GM10266 (cell line): ENCODE results near the gene SYNE3.

Experiments
- DNase-seq: peaks from one replicate; pipeline ENCODE4 v3.0.0; 2012; ENCODE audit errors: extremely low spot score
- CTCF ChIP-seq: IDR thresholded peaks from 2 replicates; pipeline ENCODE4 v1.5.1; 2012; ENCODE audit warnings: mild to moderate bottlenecking, low read depth; ENCODE audit not compliant: control insufficient read depth, insufficient read depth; ENCODE audit errors: missing control alignments

The SYNE3 gene

DNA sequence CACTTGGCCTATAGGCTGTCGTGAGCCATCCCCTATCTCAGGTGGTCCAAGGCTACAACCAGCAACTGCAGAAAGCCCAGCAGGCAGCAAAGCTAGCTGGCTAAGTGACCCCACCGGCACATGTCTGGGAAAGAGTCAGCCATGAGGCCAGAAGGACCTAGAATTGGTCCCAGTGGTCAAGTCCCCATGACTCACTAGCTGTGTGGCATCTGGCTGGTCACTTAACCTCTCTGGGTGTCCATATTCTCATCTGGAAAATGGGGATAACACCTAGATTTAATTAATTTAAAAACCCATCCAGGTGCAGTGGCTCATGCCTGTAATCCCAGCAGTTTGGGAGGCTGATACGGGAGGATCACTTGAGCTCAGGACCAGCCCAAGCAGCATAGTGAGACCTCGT is 37.6 kb downstream of the SYNE3 start:
- TF ChIP-seq CTCF: no peak
- DNase-seq: no peak

GRCh38 chr14:95478309-95478708 is 38.1 kb downstream of the SYNE3 start:
- no peak for TF ChIP-seq CTCF
- no peak for DNase-seq

DNA sequence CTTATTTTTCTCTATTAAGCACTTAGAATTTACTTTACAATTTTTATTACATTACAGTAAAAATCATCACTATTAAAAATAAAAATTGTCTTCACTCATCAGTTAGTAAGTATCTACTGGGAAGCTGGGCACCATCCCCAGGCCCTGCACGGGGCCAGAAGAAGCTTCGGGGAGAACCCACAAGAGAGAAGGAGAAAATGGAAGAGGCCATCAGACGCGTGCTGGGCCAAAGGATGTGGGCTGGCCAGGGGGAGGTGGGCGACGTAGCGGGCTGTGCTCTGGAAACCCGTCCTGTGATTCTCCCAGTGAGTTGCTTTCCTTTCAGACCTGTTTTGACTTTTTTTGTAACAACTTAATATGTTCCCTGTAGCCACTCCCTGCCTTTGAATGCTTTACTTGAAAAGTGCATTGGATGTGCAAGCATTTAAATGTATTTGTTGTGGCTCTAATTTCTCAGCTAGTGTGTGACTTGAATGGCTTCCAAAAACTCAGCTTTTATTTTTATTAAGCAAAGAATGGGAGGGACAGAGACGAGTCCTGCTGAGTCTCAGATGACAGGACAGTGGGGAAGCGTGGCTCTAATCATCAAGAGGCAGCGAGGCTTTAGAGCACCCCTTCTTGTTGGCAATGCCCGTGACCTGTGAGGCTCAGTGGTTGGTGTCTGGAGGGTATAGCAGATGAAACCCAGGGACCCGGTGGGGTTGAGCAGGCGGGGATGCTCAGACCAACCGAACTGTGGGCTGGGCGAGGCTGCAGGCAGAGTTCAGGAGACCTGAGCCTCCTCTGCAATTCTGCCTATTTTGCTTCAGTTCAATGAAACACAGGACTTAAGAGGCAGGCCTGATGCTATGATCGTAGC is 38.8 kb downstream of the SYNE3 start:
- TF ChIP-seq CTCF: no peak
- DNase-seq: no peak

- DNase-seq: no peak
- no peak for TF ChIP-seq CTCF
Measured at GRCh38 chr14:95476747-95477146, 39.7 kb downstream of the SYNE3 start.

DNA sequence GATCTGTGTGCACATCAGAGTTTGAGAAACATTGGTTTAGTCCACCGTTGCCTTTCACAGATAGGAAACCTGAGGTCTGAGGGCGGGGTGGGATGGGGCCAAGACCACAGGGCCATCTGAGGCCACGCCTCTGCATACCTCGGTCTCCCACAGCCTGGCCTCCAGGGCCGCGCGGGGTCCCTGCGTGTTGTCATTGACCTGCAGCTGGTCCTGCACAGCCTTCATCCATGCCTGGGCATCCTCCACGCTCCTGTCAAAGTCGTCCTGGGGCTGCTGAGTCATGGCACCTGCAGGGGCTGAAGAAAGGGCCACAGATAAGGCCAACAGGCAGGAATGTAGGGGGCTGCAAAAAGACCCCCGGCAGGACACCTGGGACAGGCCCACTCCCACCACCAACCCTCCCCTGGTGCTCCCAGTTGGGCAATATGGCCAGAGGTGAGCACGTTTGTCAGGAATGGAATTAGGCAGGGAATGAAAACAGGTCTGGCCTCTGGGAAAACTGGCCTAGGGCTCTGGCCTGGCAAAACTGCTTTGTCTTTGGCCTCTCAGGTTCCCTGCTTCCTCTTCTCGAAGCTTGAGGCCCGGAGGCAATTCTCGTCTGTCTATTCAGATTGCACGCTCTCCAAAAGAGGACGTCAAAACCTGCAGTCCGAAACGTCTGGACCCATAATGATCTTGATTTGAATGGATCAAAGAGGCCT is 40.8 kb downstream of the SYNE3 start:
- no peak for DNase-seq
- no peak for TF ChIP-seq CTCF

DNA sequence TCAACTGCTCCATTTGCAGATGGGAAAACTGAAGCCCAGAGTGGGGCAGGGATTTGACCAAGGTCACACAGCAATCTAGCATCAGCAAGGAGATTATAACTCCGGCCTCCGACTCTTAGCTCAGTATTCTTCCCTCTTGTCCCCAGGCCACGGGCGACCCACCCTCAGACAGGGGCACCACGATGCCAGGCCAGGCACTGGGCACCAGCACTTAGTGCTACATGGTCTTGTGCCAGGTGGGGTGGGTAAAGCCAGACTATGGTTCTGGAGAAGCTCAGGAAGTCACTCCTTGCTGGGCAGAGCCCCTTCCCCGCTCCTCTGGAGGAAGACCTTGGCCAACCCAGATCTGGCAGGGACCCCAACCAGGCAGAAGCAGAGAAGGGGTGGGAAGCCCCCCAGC is 41.5 kb downstream of the SYNE3 start:
- TF ChIP-seq CTCF: no peak
- DNase-seq: no peak

DNA sequence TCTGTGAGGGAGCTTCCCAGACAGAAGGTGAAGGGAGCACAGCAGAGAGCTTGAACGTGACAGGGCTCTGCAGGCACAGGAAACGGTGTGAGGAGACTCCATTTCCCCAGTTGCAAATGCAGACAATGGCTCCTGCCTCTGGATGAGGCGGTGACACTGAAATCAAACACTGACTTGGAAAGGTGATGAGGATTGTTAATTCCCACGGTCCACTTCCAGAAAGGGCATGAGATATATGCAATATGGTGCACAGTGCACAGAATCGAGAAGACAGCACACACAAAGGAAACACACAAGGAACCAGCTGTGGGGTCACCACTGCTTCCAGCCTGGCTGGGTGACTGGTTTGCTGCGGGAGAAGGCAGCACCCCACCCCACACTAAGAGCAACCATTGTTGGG is 42.0 kb downstream of the SYNE3 start:
- TF ChIP-seq CTCF: no peak
- DNase-seq: no peak
